OCI-LY7 (cell line): ENCODE measurements around the gene GPR132. TPM values are rescaled to one million over a fixed set of nuclear protein-coding genes. Genes with fewer than 3 reads are reported as not detected.

ENCODE experiments used
- BruUV-seq: library from RNA; stranded (reverse); fragments of 400-500 nt; replicated peaks from 2 replicates; lab custom pipeline; 2021; lab: Mats Ljungman, UMichigan
- CTCF ChIA-PET: fragments of 300-600 bp; sonication (Branson Sonifier 250); formaldehyde crosslinking; loops from one replicate; lab custom pipeline; 2022; ENCODE audit warnings: antibody characterized with exemption; ENCODE audit not compliant: unreplicated experiment; lab: Charles Lee
- POLR2A ChIA-PET: fragments of 300-600 bp; sonication (Branson Sonifier 250); formaldehyde crosslinking; loops from one replicate; lab custom pipeline; 2022; ENCODE audit warnings: antibody characterized with exemption; lab: Charles Lee
- DNase-seq: peaks from one replicate; pipeline ENCODE4 v3.0.0-alpha.2; 2015; ENCODE audit warnings: low spot score
- H2AFZ ChIP-seq: fragments of 200-600 bp; sonication (generic), shearing (Covaris generic); 2 replicates; pipeline ENCODE4 v1.6.1; 2014; ENCODE audit warnings: mild to moderate bottlenecking, antibody characterized with exemption, low read length, moderate library complexity
- H3K27ac ChIP-seq: fragments of 200-600 bp; sonication (generic); 2 replicates; pipeline ENCODE4 v1.5.1; 2014; ENCODE audit warnings: mixed run types, low read depth, mild to moderate bottlenecking, moderate library complexity, low read length, inconsistent platforms; ENCODE audit not compliant: poor library complexity, severe bottlenecking
- H3K36me3 ChIP-seq: fragments of 200-600 bp; sonication (generic); 2 replicates; pipeline ENCODE4 v1.6.1; 2014; ENCODE audit warnings: mild to moderate bottlenecking, antibody characterized with exemption, low read length, moderate library complexity, mixed read lengths; ENCODE audit not compliant: insufficient read depth
- H3K4me1 ChIP-seq: fragments of 200-600 bp; sonication (generic); 2 replicates; pipeline ENCODE4 v1.5.1; 2014; ENCODE audit warnings: mild to moderate bottlenecking, low read length; ENCODE audit not compliant: insufficient read depth, poor library complexity, severe bottlenecking
- H3K4me2 ChIP-seq: fragments of 200-600 bp; sonication (generic); 2 replicates; pipeline ENCODE4 v1.6.1; 2014; ENCODE audit warnings: mild to moderate bottlenecking, low read length
- H3K4me3 ChIP-seq: fragments of 200-600 bp; sonication (generic); 2 replicates; pipeline ENCODE4 v1.5.1; 2014; ENCODE audit warnings: mild to moderate bottlenecking, low read depth, low read length; ENCODE audit not compliant: poor library complexity, severe bottlenecking
- H3K79me2 ChIP-seq: fragments of 200-600 bp; sonication (generic); 2 replicates; pipeline ENCODE4 v1.6.1; 2016; ENCODE audit warnings: low read depth, mild to moderate bottlenecking, low read length, moderate library complexity, mixed read lengths; ENCODE audit not compliant: insufficient read depth
- H3K9me2 ChIP-seq: fragments of 200-600 bp; sonication (generic); 2 replicates; pipeline ENCODE4 v1.6.1; 2016; ENCODE audit warnings: mild to moderate bottlenecking, low read length, mixed read lengths; ENCODE audit not compliant: insufficient read depth
- H3K9me3 ChIP-seq: fragments of 200-600 bp; sonication (generic); 2 replicates; pipeline ENCODE4 v1.6.1; 2014; ENCODE audit warnings: mild to moderate bottlenecking, mixed run types, low read length, mixed read lengths
- H4K20me1 ChIP-seq: fragments of 200-600 bp; sonication (generic); 2 replicates; pipeline ENCODE4 v1.6.1; 2014; ENCODE audit warnings: mild to moderate bottlenecking, antibody characterized with exemption, low read length, moderate library complexity, mixed read lengths; ENCODE audit not compliant: insufficient read depth
- EZH2phosphoT487 ChIP-seq: fragments of 200-600 bp; sonication (generic); IDR thresholded peaks from 2 replicates; pipeline ENCODE4 v1.6.1; 2018; ENCODE audit warnings: low read depth, borderline replicate concordance, mild to moderate bottlenecking, mixed run types, antibody characterized with exemption, low read length, moderate library complexity, mixed read lengths
- intact Hi-C: fragments of 100-400 bp; cut with micrococcal nuclease; formaldehyde crosslinking; loops from one replicate; pipeline ENCODE4 v1.10.0; 2022; ENCODE audit not compliant: unreplicated experiment
- total RNA-seq, 2 experiments: library from RNA; depleted of rRNA in 1 of 2; stranded (reverse); fragments of >200 nt in 1 of 2; shearing (Covaris generic) in 1 of 2; gene quantifications; 2 replicates each; pipeline ENCODE4 v1.2.3, GENCODE V29; 2014 to 2022
- TF ChIP-seq, protein P1 (sequence below): fragments of 200-600 bp; sonication (generic); conservative IDR thresholded peaks from 2 replicates; pipeline ENCODE4 v1.5.1; 2014; ENCODE audit warnings: mild to moderate bottlenecking, antibody characterized with exemption, low read length, moderate library complexity, mixed read lengths

The GPR132 gene
- total RNA-seq, 2 experiments from 2014 or later, result 1.0 to 3.0 TPM

DNA sequence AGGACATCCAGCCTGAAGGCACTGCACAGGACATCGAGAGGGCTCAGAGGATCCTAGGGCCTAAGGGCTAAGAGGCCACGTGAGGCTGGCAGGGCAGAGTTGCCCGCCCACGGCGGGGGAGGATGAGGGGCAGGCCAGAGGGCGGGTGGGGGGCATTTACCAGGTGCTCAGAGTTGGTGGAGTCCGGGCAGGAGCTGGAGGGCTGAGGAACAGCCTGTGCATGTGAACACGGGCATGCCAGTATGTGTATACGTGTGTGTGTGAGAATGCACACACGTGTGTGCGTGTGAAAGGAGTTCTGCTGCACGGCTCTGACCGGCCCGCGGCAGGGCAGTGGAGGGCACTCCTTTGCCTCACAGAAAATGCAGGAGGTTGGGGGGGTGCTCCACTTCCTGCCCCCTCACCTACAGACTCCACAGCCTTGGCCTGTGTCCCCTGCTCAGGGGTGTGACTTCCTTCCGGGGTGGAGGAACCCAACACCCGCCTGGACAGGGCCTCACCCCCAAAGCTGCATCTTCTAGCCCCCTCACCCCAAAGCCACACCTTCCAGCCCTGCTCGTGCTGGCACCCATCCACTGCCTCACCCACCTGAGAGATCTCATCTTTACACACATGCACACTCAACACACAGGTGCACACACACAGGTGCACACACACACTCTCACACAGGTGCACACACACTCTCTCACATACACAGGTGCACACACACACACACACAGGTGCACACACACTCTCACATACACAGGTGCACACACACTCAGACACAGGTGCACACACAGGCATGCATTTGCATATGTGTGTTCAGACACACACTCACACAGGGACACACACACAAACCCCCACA lies 11.8 kb upstream of the GPR132 start:
- no peak for DNase-seq
- no TSS peak for BruUV-seq
- ChIA-PET POLR2A (no interaction called here), CTCF (no interaction called here)
- H3K9me3 ChIP-seq, result no peaks in the 10 kb centered on the region
- H3K79me2 ChIP-seq, result no peaks in the 10 kb centered on the region
- no peak overlapping the region for H2AFZ ChIP-seq
- no peaks in the 10 kb centered on the region for H3K4me1 ChIP-seq
- no peak overlapping the region for H3K4me2 ChIP-seq
- TF ChIP-seq, protein P1, sequence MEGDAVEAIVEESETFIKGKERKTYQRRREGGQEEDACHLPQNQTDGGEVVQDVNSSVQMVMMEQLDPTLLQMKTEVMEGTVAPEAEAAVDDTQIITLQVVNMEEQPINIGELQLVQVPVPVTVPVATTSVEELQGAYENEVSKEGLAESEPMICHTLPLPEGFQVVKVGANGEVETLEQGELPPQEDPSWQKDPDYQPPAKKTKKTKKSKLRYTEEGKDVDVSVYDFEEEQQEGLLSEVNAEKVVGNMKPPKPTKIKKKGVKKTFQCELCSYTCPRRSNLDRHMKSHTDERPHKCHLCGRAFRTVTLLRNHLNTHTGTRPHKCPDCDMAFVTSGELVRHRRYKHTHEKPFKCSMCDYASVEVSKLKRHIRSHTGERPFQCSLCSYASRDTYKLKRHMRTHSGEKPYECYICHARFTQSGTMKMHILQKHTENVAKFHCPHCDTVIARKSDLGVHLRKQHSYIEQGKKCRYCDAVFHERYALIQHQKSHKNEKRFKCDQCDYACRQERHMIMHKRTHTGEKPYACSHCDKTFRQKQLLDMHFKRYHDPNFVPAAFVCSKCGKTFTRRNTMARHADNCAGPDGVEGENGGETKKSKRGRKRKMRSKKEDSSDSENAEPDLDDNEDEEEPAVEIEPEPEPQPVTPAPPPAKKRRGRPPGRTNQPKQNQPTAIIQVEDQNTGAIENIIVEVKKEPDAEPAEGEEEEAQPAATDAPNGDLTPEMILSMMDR, result no peak
- no peak for TF ChIP-seq EZH2phosphoT487
- no peaks in the 10 kb centered on the region for H3K36me3 ChIP-seq
- no peaks in the 10 kb centered on the region for H3K9me2 ChIP-seq
- no peak overlapping the region for H3K4me3 ChIP-seq
- no peaks in the 10 kb centered on the region for H4K20me1 ChIP-seq
- intact Hi-C loops, result no loop called here
- no peak overlapping the region for H3K27ac ChIP-seq

DNA sequence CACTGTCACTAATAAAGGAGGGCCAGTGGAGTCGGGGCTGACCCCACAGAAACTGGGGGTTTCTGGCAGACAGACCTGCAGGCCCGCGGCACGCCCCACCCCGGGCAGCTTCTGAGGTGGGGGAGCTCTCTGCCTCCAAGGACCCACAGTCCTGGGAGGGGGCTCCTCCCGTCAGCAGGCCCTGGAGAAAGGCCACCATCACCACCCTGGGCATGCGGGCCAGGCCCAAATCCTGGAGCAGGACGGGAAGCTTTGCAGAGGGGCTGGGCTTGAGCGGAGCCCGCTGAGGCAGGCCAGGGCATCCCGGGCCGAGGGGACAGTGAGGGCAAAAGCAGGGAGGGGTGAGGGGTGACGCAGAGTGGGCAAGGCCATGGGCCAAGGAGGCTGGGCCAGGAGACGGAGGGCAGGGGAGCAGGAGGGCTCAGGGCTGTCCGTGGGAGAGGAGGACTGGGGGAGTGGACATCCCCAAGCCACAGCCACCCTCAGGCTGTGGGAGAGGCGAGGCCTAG lies 11.1 kb upstream of the GPR132 start:
- H2AFZ ChIP-seq, result no peak overlapping the region
- H3K27ac ChIP-seq, result no peak overlapping the region
- no peaks in the 10 kb centered on the region for H3K79me2 ChIP-seq
- no TSS peak for BruUV-seq
- no peaks in the 10 kb centered on the region for H3K9me2 ChIP-seq
- ChIA-PET POLR2A (no interaction called here), CTCF (no interaction called here)
- H3K4me2 ChIP-seq, result no peak overlapping the region
- H3K4me1 ChIP-seq, result no peaks in the 10 kb centered on the region
- no peak for DNase-seq
- no peaks in the 10 kb centered on the region for H4K20me1 ChIP-seq
- intact Hi-C loops, result no loop called here
- TF ChIP-seq, protein P1, result no peak
- no peak for TF ChIP-seq EZH2phosphoT487
- H3K36me3 ChIP-seq, result no peaks in the 10 kb centered on the region
- no peak overlapping the region for H3K4me3 ChIP-seq
- no peaks in the 10 kb centered on the region for H3K9me3 ChIP-seq
